NCI-H2227 (cell line): Measurements from ENCODE around the gene NGB.

Experiments used
- DNase-seq: peaks from one replicate; lab custom pipeline; 2025; ENCODE audit not compliant: unreplicated experiment; lab: John Stamatoyannopoulos, UW

The NGB gene

DNA sequence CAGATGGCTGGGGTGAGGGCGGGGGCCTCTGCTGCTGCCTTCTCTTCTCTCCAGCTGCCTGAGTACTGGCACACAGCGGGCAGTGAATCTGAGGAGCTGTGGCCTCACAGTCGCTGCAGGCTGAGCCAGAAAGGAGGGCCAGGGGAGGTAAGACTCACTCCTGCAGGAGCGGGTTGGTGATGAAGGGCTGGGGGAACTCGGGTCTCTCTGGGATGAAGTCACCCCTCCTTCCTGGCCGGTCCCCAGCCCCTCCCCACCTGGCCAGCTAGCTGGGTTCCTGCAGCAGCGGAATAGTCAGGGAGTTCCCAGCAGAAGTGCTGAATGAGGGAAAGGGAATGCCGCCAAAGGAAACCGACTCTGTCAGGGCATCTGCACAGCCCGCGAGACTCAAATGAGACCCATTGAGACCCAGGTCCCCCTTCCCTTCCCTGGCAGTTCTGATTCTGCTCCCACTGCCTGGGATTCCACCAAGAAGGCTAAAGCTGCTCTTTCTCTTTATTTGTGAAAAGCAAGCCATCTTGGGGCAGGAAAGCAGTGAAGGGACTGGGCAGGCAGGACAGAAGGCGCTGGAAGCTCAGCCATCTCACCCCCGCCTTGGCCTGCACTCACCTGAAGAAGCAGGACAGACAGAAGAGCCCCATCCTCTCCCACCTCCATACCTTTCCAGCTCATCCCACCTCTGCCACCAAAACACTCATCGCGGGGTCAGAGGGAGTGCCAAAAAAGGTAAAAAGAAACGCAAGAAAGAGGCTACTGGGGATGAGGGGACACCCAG lies 5.3 kb downstream of the NGB start:
- DNase-seq = no peak

DNA sequence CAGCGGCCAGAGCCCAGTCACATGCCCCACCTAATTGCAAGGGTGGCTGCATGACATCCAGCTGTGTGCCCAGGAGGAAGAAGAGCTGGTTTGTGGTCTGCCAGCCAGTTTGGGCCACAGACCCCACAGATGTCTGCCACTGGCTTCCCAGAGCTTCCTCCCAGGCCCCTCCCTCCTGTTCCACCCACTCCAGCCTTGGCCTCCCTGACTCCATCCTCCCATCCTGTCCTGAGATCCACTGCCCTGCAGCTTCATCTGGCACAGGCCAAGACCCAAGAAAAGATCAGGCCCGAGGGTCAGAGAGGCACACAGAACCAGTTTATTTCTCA lies 5.9 kb downstream of the NGB start:
- no peak for DNase-seq

DNA sequence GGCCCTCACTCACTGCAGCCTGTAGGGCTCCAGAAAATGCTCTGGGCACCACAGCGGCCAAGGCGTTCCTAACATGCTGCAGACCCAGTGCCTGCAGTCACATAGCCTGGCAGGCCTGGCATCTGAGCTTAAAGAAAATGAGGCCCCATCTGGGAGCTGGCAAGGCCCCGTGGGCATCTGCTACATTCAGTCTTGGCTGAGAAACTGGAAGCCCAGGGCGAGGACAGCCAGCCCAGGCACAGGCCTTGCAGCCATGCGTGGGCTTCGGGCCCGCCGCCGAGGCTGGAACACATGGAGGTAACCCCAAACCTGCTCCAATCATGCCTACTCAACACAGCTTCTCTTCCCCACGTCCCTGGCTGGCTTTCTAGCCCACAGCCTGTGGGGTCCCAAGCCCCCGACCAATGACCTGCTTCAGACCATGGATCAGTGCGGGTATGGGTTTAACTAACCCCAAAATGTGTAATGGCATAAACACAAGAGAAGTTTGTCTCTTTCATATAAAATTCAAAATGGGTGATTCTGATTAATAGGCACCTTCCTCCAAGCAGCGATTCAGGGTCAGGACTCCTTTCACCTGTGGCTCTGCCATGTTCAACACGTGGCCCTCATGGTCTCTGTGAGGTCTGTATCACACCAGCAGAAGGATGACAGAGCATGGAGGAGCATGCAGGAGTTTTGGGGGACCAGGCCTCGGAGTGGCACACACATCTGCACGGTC lies 6.4 kb downstream of the NGB start:
- DNase-seq = no peak

DNA sequence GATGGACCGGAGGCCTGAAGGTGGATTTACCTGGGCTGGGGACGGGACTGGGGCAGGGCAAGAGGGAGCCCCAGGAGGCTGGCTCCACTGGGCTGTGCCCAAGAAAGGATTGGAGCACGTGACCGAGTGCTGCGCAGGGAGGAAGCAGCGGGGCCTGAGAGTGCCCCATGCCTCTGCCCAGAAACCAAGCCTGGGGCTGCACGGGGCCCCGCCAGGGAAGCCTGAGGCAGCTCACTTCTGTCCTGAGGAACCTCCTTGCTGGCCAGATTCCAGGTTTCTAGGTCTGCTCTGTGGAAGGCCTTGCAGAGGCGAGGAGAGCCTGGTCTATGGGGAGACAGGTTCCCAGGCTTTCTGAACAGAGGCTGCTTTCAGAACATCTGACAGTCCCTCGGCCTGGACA lies 10.4 kb downstream of the NGB start:
- DNase-seq = no peak

DNA sequence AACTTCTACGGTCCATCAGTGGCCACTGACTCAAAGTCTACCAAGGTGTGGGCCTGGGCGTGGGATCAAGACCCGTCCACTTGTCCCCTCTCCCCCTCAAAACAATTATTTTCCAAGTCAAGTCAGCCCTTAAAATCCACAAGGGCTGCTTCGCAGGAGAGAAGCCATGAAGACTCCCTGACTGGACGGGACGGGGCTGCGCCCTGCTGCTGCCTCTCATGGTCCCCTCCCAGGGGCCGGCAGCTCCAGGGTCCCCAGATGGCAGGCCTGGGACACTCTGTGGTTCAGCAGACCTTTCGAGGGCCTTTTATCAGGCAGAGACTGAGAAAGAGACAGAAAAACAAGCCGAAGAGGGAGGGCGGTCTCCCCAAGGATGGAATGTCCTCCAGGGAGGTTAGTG lies 10.8 kb downstream of the NGB start:
- DNase-seq = no peak

DNA sequence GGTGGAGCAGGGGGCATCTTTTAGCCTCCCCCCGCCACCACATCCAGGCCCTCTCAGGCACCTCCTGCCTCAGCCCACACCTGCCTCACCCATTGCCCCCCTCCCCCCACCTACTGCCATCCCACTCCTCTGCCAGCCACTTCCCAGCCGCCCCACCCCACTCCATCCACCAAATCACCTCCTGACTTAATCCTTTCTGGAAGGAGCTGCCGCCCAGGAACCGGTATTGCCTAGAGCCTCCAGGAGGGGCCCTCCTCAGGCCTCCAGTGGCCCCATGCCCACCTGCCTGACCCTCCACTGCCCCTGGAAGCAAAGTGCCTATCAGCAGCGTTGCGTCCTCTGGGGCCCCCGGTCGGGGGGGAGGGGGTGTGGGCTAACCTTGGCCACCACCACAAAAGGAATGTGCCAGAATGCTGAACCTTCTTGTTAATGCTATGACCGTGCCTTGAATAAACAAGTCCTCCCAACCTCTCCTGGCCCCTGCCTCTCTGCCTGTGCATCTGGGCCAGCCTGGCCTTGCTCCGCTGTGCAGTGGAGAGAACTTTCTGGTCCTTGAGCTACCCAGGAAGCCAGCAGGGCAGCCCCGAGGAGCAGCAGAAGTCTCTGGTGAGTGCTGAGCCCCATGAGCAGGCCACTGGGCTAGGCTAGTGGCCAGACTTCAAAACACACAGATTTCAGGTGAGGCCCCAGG lies 11.8 kb downstream of the NGB start:
- DNase-seq = no peak

DNA sequence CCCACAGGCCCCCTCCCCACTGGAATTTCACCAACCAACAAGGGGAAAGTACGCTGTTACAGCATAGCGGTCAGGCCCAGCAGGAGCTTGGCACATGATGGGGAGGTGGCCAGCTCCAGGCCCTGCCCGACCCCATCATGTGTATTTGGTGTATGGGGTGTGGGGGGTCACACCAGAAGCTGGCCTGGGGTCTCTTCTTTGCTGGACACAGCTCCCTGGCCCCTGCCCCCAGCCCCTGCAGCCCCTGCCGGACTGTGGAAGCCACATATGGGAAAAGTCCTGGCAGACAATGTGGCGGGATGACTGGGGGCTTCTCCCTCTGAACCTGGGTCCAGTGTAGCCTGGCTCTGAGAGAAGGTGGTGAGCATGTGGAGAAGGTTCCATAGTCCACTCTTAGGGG lies 12.4 kb downstream of the NGB start:
- no peak for DNase-seq

DNA sequence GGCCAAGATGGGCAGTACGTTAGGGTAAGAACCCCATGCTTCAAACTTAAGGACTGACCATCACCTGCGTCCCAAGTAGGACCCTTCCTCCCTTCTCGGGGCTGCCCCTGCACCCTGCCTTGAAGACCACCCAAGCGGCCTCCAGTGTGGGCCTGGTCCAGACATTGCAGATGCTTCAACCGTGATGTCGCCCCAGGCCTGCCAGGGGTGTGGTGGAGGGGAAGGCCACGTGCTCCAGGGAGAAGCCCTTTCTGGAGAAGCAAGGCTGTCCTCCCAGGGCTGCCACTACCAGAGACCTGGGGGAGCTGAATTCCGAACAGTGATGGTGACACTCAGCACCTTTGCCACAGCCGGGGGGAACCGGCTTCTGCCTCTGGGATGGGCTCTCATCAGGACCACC lies 13.3 kb downstream of the NGB start:
- no peak for DNase-seq

DNA sequence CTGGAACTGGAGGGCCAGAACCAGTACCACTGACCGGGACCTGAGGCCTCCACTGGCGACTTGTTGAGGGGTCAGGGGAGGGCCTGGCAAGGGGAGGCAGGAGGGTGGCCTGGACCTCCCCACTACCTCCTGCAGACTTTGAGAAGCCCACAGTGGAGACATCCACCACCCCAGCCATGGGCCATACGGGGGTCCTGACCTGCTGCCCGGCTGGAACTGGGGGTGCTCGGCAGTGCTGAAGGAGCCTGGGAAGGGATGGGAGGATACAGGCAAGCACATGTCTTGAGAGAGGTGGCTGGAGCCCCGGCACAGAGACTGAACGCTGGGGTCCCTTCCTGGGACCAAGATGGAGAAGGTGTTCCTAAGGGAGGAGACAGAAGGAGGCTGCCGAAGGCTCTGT lies 14.3 kb downstream of the NGB start:
- no peak for DNase-seq

DNA sequence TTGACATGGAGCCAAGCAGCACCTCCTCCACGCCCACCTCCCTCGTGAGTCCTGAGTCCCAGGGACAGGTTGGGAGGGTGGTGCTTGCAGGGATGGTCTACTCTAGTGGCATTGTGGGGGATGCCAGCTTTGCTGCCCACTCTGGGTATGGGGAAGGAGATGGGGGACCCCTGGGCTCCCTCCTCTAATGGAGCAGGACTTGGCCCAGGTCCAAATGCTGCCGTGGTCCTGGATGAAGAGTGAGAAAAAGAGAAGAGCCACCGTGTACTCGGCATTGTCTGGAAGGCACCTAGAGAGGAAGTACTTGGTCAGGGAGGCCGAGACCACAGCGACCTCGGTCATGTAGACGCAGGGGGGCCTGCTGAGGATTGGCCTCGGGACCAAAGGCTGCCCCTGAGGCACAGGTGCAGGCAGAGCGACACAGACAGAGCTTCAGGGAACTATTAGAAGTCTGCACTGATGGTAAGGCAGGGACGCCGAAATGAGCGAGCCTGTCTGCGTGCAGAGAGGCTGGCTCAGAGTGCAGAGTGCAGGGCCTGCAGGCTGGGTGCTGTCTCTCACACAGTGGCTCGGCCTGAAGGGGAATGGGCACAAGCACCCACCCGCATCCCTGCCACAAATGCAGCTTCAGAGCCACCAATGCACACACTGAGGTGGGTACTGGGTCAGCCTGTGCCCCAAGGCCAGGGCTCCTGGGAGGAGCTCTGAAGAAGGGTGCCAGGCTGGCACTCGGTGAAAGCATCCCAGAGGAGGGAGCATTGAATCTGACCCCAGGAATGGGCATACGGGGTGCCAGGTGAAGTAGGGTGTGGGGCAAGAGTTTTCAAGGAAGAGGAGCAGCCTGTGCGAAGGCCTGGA lies 17.4 kb downstream of the NGB start:
- no peak for DNase-seq

DNA sequence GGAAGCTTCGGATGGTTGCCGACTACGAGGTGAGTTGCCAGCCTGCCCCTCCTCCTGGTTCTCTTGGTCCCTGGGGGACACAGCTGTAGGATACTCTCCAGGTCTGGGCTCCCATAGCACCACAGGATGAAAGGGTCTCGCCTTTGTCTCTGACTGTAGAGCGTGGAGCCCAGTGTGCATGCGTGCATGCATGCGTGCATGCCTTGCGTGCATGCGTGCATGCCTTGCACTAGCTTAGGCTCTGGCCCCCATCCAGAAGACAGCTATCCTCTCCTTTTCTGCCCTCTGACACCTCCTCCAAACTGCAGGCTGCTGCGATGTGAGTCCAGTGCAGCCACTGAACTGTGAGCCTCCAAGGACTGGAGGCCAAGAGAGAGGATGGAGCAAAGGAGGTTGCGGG lies 19.1 kb downstream of the NGB start:
- DNase-seq = no peak

DNA sequence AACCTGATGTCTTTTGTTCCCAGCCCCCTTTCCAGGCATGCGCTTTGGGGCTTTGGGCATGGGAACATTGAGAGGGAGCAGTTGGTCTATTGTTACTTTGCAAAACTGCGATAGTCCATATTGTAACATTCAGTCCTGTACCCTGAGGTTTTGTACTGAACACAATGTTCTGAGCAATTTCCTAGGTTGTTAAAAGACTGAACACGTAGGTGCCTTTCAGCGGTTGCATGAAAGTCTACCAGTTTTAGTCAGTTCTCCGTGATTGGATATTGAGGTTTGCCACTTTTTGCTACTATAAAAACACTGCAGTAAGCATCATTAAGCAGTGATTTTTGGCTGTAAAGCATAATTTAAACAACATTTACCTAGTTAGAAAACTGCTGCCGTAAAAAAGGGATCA lies 20.1 kb downstream of the NGB start:
- DNase-seq = no peak

DNA sequence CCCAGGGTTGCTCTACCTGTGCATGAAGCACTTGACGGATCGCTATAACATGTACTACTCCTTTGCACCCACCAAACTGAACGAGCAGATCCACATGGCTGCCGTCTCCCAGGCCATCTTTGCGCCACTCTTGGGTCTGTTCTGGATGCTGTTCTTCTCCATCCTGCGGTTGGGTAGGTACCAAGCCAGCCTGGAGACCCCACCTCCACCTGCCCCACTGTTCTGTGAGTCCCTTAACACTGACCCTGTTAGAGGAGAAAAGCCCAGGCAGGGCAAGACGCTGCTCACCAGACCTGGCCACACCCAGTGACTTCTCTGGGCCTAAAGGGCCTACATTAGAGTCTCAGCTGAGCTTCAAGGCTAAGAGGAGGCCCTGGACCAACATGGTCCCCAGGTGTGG lies 21.7 kb downstream of the NGB start:
- DNase-seq = no peak

DNA sequence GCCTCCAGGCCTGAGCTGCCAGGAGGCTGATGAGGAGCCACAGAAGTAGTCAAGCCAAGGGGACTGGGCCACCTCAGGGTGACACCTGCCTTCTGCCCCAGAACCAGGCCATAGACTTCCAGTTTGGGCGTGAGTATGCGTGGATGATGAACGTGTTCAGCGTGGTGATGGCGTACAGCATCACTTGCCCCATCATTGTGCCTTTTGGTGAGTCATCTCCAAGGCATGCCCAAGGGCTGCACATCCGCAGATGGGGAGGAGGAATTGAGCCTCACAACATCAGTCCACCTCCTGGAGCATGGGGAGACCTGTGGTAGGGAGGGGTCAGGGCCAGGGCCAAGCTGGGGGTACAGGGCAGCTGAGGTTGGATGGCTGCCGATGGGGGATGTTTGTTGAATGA lies 22.3 kb downstream of the NGB start:
- DNase-seq = no peak

DNA sequence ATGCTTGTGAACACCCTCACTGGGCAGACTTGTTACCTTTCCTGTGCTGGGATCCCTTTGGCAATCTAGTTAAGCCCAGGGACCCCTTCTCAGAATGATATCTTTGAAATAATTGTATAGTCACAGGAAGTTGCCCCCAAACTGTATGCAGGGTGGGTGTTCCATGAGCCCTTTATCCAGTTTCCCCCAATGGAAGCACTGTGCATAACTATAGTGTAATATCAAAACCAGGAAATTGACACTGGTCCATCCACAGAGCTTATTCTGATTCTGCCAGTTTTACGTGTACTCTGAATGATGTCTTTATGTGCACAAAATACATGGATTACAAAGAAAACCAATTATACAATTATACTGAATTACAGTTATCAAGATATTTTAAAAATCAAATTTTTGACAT lies 24.2 kb downstream of the NGB start:
- DNase-seq = no peak

DNA sequence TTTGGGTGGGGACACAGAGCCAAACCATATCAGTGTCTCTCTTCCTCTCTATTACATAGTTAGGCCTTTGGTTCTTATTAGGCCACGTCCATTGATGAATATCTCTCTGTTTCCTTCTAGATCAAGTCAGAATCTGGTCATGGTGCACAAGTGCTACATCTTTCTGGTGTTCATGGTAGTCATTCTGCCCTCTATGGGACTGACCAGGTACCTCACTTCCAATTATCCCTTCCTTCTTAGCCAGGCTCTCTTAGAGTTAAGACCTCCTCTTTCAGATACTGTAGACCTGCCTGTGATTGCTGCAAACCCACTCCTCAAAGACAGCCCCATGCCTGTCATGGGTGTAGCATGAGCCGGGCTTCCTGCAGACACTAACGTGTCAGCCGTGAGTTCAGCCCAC lies 25.2 kb downstream of the NGB start:
- DNase-seq = no peak

DNA sequence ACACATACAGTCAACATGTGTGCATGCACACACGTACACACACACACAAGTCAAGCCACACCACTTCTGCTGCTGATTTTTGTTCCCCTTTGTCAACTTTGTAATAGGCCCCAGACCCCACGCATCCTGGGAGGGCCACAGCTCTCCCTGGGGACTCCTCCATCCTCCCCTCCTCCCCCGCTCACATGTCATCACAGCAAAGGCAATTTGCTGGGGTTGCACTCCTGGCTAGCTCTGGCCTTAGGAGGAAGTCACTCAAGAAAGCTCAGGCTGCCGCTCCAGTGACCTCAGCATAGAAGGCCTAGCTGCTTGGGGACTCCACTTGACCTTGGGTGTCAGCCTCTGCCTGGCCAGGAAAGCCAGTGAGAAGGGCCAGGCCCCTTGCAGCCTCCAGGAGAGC lies 27.2 kb downstream of the NGB start:
- no peak for DNase-seq

DNA sequence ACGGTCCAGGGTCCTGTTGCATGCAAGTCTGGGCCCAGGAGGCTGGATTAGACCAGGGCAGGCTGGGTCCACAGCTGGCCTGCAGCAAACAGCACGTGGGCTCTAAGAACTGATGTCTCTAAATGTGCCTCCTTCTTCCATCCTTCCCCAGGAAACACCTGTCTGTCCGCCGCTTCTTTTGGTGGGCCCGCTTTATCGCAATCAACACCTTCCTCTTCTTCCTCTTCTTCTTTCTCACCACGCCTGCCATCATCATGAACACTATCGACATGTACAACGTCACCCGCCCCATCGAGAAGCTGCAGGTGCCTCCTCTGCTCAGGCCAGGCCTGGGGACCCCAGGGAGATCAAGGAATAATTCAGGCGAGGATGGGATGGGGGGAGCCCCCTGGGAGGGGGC lies 28.3 kb downstream of the NGB start:
- DNase-seq = no peak

DNA sequence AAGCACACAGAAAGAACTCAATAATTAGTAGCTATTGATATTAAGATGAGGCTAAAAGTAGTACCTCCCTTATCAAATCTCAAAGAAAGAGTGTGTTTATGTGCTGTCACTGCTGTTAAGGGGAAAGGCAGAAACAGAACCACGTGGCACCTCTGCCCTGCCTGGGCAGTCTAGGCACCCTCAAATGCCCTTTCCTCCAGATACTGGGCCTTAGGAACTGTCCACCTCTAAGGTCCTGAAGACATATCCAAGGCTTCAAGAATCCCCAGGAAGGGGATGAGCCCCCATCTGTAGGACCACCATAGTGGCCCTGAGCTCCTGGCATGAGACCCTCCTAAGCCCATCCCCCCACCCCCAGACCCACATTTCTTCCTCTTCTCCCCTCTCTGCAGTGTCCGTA lies 29.1 kb downstream of the NGB start:
- DNase-seq = no peak

DNA sequence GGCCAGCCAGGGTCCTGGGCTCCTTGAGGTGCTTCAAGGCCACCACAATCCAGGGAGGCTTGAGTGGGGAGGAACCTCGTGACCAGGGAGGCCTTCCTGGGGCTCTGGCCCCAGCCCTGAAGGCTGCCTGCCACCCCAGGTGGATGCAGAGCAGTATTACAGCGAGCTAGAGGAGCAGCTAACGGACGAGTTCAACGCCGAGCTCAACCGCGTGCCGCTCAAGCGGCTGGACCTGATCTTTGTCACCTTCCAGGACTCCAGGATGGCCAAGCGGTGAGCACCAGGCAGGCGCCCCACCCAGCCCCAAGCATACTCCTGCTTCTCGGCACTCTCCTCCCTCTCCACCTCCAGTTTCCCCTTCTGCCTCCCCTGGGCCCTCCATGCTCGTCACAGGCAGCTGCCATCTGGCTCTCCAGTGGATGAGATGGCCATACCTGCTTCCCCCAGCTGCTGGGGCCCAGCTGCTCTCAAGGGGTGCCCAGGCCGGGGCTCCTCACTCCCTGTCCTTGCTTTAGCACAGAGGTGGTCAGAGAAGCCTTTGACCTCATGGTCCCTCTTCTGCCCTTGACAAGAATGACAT lies 30.6 kb downstream of the NGB start:
- no peak for DNase-seq

DNA sequence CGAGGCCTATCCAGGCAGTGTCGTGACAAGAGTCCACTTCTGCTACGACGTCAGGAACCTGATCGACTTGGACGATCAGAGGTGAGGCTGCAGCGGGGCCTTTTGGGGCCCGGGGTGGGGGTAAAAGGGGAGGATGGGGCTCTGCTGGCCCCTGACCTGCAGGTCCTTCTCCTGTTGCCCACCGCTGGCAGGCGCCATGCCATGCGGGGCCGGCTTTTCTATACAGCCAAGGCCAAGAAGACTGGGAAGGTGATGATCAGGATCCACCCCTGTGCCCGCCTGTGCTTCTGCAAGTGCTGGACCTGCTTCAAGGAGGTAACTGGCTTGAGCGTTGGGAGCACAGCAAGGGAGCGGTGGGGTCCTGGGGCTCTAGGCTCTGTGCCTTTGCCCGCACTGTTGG lies 31.6 kb downstream of the NGB start:
- no peak for DNase-seq
